Fibroblast of lung (primary cell): ENCODE data around the gene ASIC1. TPM values are rescaled to one million over a fixed set of nuclear protein-coding genes. Genes with fewer than 3 reads are reported as not detected.
A peak's percentile ranks its signal among the peaks of the same experiment; 100 is the strongest.

Source experiments
- DNase-seq, 2 donors: peaks; one replicate each; pipeline versions ENCODE4 v3.0.0 to v3.0.0-alpha.2; 2010; ENCODE audit warnings: low read depth in 2 of 2
- H2AFZ ChIP-seq: 2 replicates; pipeline ENCODE4 v1.5.1; 2012; ENCODE audit warnings: low read length, control low read depth, inconsistent platforms
- H3K27ac ChIP-seq: 2 replicates; pipeline ENCODE4 v1.5.1; 2011; ENCODE audit warnings: low read length, control low read depth; ENCODE audit not compliant: insufficient read depth
- H3K27me3 ChIP-seq: 2 replicates; pipeline ENCODE4 v1.5.1; 2011; ENCODE audit warnings: mild to moderate bottlenecking, low read length; ENCODE audit not compliant: control insufficient read depth, insufficient read depth
- H3K36me3 ChIP-seq: 2 replicates; pipeline ENCODE4 v1.5.1; 2011; ENCODE audit warnings: low read length; ENCODE audit not compliant: control insufficient read depth, insufficient read depth
- H3K4me1 ChIP-seq: 2 replicates; pipeline ENCODE4 v1.5.1; 2011; ENCODE audit warnings: low read length; ENCODE audit not compliant: control insufficient read depth, insufficient read depth; ENCODE audit errors: extremely low read depth
- H3K4me2 ChIP-seq: 2 replicates; pipeline ENCODE4 v1.5.1; 2011; ENCODE audit warnings: low read length, control low read depth; ENCODE audit not compliant: insufficient read depth; ENCODE audit errors: extremely low read depth
- H3K4me3 ChIP-seq, 4 experiments: fragments of 200-600 bp in 1 of 4; sonication (generic) in 1 of 4; replicated peaks in 1 of 4; 2 replicates each; pipeline ENCODE4 v1.5.1; 2011 to 2016; ENCODE audit warnings: low read length in 4 of 4, low read depth in 3 of 4, mild to moderate bottlenecking in 3 of 4, control low read depth in 2 of 4, inconsistent platforms in 1 of 4, mixed read lengths in 1 of 4; ENCODE audit not compliant: insufficient read depth in 1 of 4; ENCODE audit errors: control extremely low read depth in 1 of 4
- H3K79me2 ChIP-seq: 2 replicates; pipeline ENCODE4 v1.5.1; 2012; ENCODE audit warnings: mild to moderate bottlenecking, low read length, inconsistent platforms; ENCODE audit not compliant: control insufficient read depth, insufficient read depth
- H3K9ac ChIP-seq: 2 replicates; pipeline ENCODE4 v1.5.1; 2011; ENCODE audit warnings: mild to moderate bottlenecking, low read length, control low read depth; ENCODE audit not compliant: insufficient read depth
- H3K9me3 ChIP-seq: 2 replicates; pipeline ENCODE4 v1.5.1; 2012; ENCODE audit warnings: low read depth, low read length; ENCODE audit not compliant: control insufficient read depth, insufficient read depth
- H4K20me1 ChIP-seq: 2 replicates; pipeline ENCODE4 v1.5.1; 2011; ENCODE audit warnings: low read length; ENCODE audit not compliant: control insufficient read depth, insufficient read depth; ENCODE audit errors: extremely low read depth
- CTCF ChIP-seq, 2 donors: IDR thresholded peaks in 1 of 2; conservative IDR thresholded peaks in 1 of 2; 1 replicate in 1 of 2; 2 replicates in 1 of 2; pipeline ENCODE4 v1.5.1; 2011 to 2012; ENCODE audit warnings: low read length in 2 of 2, control low read depth in 1 of 2, inconsistent platforms in 1 of 2, low read depth in 1 of 2, mild to moderate bottlenecking in 1 of 2
- EZH2 ChIP-seq: IDR thresholded peaks from 2 replicates; pipeline ENCODE4 v1.5.1; 2012; ENCODE audit warnings: low read length, control low read depth, mild to moderate bottlenecking; ENCODE audit errors: missing control alignments
- polyA plus RNA-seq, 2 donors: library from polyadenylated mRNA; depleted of rRNA in 1 of 2; stranded (reverse) in 1 of 2; unstranded in 1 of 2; fragments of >200 nt; gene quantifications; 2 replicates each; pipeline ENCODE4 v1.2.1, GENCODE V29; 2011 to 2012; ENCODE audit warnings: missing spikeins in 1 of 2
- total RNA-seq: library from RNA; depleted of rRNA; stranded (reverse); fragments of >200 nt; gene quantifications from 2 replicates; pipeline ENCODE4 v1.2.1, GENCODE V29; 2014

Gene ASIC1
- total and polyA plus RNA-seq, 2 donors (not counting 1 experiment from before 2014, with no cell fraction given), result 1.7 to 3.9 TPM

- H3K9me3 ChIP-seq, result no peaks in the 10 kb centered on the region
- no peak overlapping the region for H3K27ac ChIP-seq
- H2AFZ ChIP-seq, result no peak overlapping the region
- no peak overlapping the region for H3K9ac ChIP-seq
- TF ChIP-seq CTCF (conservative IDR thresholded peaks at IDR 0.05 in 1 of 2, IDR thresholded peaks at IDR 0.05 in 1 of 2; ENCODE audit: low read depth in 1 of 2, low read length in 2 of 2), result no peak
- no peak for TF ChIP-seq EZH2
- H4K20me1 ChIP-seq, result no peaks in the 10 kb centered on the region
- H3K79me2 ChIP-seq, result no peaks in the 10 kb centered on the region
- H3K27me3 ChIP-seq, result peaks cover 2% of the 10 kb centered on the region
- H3K4me3 ChIP-seq, result no peak overlapping the region
- peaks cover 5% of the 10 kb centered on the region for H3K4me1 ChIP-seq
- no peak for DNase-seq
- peaks cover 12% of the 10 kb centered on the region for H3K36me3 ChIP-seq
- no peak overlapping the region for H3K4me2 ChIP-seq
Observed at GRCh38 chr12:50102646-50103309, 45.4 kb downstream of the ASIC1 start.

GRCh38 chr12:50103351-50103750, 46.0 kb downstream of the ASIC1 start:
- H3K4me2 ChIP-seq, result no peak overlapping the region

GRCh38 chr12:50103767-50104321, 46.4 kb downstream of the ASIC1 start, which contains the start of gene GPD1:
Gene GPD1 (plus strand): TSS chr12:50104008. CDS start chr12:50104051, 43 bp downstream.
- H4K20me1 ChIP-seq, result no peaks in the 10 kb centered on the region
- peak; percentile 18 to 53 for DNase-seq
- TF ChIP-seq EZH2 (no peak), CTCF (conservative IDR thresholded peaks at IDR 0.05 in 1 of 2, IDR thresholded peaks at IDR 0.05 in 1 of 2; ENCODE audit: low read depth in 1 of 2, low read length in 2 of 2) (no peak)

More at GRCh38 chr12:50103351-50103750, 46.0 kb downstream of the ASIC1 start:
- no peaks in the 10 kb centered on the region for H4K20me1 ChIP-seq
- no peak for DNase-seq
- peaks cover 2% of the 10 kb centered on the region for H3K27me3 ChIP-seq
- no peak overlapping the region for H2AFZ ChIP-seq
- H3K36me3 ChIP-seq, result peaks cover 12% of the 10 kb centered on the region
- no peaks in the 10 kb centered on the region for H3K9me3 ChIP-seq
- no peaks in the 10 kb centered on the region for H3K79me2 ChIP-seq
- no peak overlapping the region for H3K27ac ChIP-seq
- H3K4me1 ChIP-seq, result peaks cover 5% of the 10 kb centered on the region
- TF ChIP-seq EZH2, result no peak
- TF ChIP-seq CTCF (conservative IDR thresholded peaks at IDR 0.05 in 1 of 2, IDR thresholded peaks at IDR 0.05 in 1 of 2; ENCODE audit: low read depth in 1 of 2, low read length in 2 of 2), result no peak
- no peak overlapping the region for H3K4me3 ChIP-seq
- no peak overlapping the region for H3K9ac ChIP-seq

More at GRCh38 chr12:50103767-50104321, 46.4 kb downstream of the ASIC1 start, which contains the start of gene GPD1:
- Histone ChIP-seq H3K4me3 (no peak within 1 kb of the TSS), H3K9me3 (no peaks in the 10 kb centered on the region), H2AFZ (no peak within 1 kb of the TSS), H3K9ac (no peak within 1 kb of the TSS), H3K79me2 (no peaks in the 10 kb centered on the region), H3K27ac (no peak within 1 kb of the TSS), H3K4me1 (peaks cover 5% of the 10 kb centered on the region), H3K27me3 (peaks cover 2% of the 10 kb centered on the region), H3K4me2 (no peak within 1 kb of the TSS), H3K36me3 (peaks cover 10% of the 10 kb centered on the region)
